Glutamatergic neuron (in vitro differentiated cells): ENCODE measurements around the gene SCYGR8. TPM values are rescaled to one million over a fixed set of nuclear protein-coding genes. Genes with fewer than 3 reads are reported as not detected.

ENCODE experiments used
- DNase-seq: peaks from one replicate; pipeline ENCODE4 v3.0.0; 2022
- H3K27ac Mint-ChIP-seq: one replicate; pipeline ENCODE4 v1.8.0; 2020; ENCODE audit warnings: mild to moderate bottlenecking, mixed read lengths, inconsistent platforms; ENCODE audit not compliant: unreplicated experiment
- H3K27me3 Mint-ChIP-seq: one replicate; pipeline ENCODE4 v1.8.0; 2020; ENCODE audit warnings: mild to moderate bottlenecking, moderate library complexity, mixed read lengths, inconsistent platforms; ENCODE audit not compliant: unreplicated experiment
- H3K36me3 Mint-ChIP-seq: one replicate; pipeline ENCODE4 v1.8.0; 2020; ENCODE audit warnings: mild to moderate bottlenecking, mixed read lengths, inconsistent platforms; ENCODE audit not compliant: unreplicated experiment
- H3K4me1 Mint-ChIP-seq: one replicate; pipeline ENCODE4 v1.8.0; 2020; ENCODE audit warnings: mild to moderate bottlenecking, low read depth, mixed read lengths, inconsistent platforms; ENCODE audit not compliant: unreplicated experiment
- H3K4me3 Mint-ChIP-seq: one replicate; pipeline ENCODE4 v1.8.0; 2020; ENCODE audit warnings: mild to moderate bottlenecking, mixed read lengths, inconsistent platforms; ENCODE audit not compliant: unreplicated experiment
- H3K9me3 Mint-ChIP-seq: one replicate; pipeline ENCODE4 v1.8.0; 2020; ENCODE audit warnings: mild to moderate bottlenecking, moderate library complexity, mixed read lengths, inconsistent platforms; ENCODE audit not compliant: unreplicated experiment
- total RNA-seq: library from RNA; stranded (reverse); fragmentation: NEBNext Ultra II Directional; extraction: Animal tissue kit (Norgen Biotek cat#: 25700); gene quantifications from one replicate; pipeline ENCODE4 v1.2.1, GENCODE V29; 2021; ENCODE audit not compliant: unreplicated experiment
- TF ChIP-seq, protein P1 (sequence below): fragments of 200-600 bp; sonication (generic); IDR thresholded peaks from one replicate; pipeline ENCODE4 v1.5.0; 2021; ENCODE audit not compliant: partially characterized antibody, unreplicated experiment

Gene SCYGR8
- total RNA-seq, 1 donor from 2014 or later = not detected

GRCh38 chr2:227706859-227707258, 38.8 kb upstream of the SCYGR8 start:
- Mint-ChIP-seq H3K27me3 (peaks cover 3% of the 10 kb centered on the region), H3K4me3 (no peak overlapping the region), H3K36me3 (no peaks in the 10 kb centered on the region), H3K4me1 (no peaks in the 10 kb centered on the region), H3K27ac (no peak overlapping the region), H3K9me3 (no peaks in the 10 kb centered on the region)
- no peak for DNase-seq
- TF ChIP-seq, protein P1, sequence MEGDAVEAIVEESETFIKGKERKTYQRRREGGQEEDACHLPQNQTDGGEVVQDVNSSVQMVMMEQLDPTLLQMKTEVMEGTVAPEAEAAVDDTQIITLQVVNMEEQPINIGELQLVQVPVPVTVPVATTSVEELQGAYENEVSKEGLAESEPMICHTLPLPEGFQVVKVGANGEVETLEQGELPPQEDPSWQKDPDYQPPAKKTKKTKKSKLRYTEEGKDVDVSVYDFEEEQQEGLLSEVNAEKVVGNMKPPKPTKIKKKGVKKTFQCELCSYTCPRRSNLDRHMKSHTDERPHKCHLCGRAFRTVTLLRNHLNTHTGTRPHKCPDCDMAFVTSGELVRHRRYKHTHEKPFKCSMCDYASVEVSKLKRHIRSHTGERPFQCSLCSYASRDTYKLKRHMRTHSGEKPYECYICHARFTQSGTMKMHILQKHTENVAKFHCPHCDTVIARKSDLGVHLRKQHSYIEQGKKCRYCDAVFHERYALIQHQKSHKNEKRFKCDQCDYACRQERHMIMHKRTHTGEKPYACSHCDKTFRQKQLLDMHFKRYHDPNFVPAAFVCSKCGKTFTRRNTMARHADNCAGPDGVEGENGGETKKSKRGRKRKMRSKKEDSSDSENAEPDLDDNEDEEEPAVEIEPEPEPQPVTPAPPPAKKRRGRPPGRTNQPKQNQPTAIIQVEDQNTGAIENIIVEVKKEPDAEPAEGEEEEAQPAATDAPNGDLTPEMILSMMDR = no peak

GRCh38 chr2:227707390-227707789, 38.3 kb upstream of the SCYGR8 start:
- H3K4me3 Mint-ChIP-seq = no peak overlapping the region
- H3K36me3 Mint-ChIP-seq = no peaks in the 10 kb centered on the region
- no peaks in the 10 kb centered on the region for H3K4me1 Mint-ChIP-seq
- TF ChIP-seq, protein P1 = no peak
- no peak for DNase-seq
- H3K27me3 Mint-ChIP-seq = peaks cover 3% of the 10 kb centered on the region
- no peak overlapping the region for H3K27ac Mint-ChIP-seq
- H3K9me3 Mint-ChIP-seq = peaks cover 1% of the 10 kb centered on the region

- Mint-ChIP-seq H3K4me3 (no peak overlapping the region), H3K9me3 (peaks cover 3% of the 10 kb centered on the region), H3K4me1 (no peaks in the 10 kb centered on the region), H3K27ac (no peak overlapping the region), H3K27me3 (peaks cover 3% of the 10 kb centered on the region), H3K36me3 (no peaks in the 10 kb centered on the region)
- DNase-seq = no peak
- TF ChIP-seq, protein P1 = no peak
These were observed 34.7 kb upstream of the SCYGR8 start for GRCh38 chr2:227710986-227711385.

GRCh38 chr2:227713291-227713690, 32.4 kb upstream of the SCYGR8 start:
- DNase-seq = no peak
- H3K36me3 Mint-ChIP-seq = no peaks in the 10 kb centered on the region
- TF ChIP-seq, protein P1 = no peak

GRCh38 chr2:227716501-227716900, 29.2 kb upstream of the SCYGR8 start:
- no peaks in the 10 kb centered on the region for H3K4me1 Mint-ChIP-seq
- H3K27me3 Mint-ChIP-seq = peaks cover 3% of the 10 kb centered on the region
- no peak overlapping the region for H3K27ac Mint-ChIP-seq
- TF ChIP-seq, protein P1 = no peak
- H3K36me3 Mint-ChIP-seq = no peaks in the 10 kb centered on the region
- no peak overlapping the region for H3K4me3 Mint-ChIP-seq
- DNase-seq = no peak
- peaks cover 4% of the 10 kb centered on the region for H3K9me3 Mint-ChIP-seq

More at GRCh38 chr2:227713291-227713690, 32.4 kb upstream of the SCYGR8 start:
- H3K4me1 Mint-ChIP-seq = no peaks in the 10 kb centered on the region
- peaks cover 3% of the 10 kb centered on the region for H3K9me3 Mint-ChIP-seq
- no peak overlapping the region for H3K4me3 Mint-ChIP-seq
- no peak overlapping the region for H3K27ac Mint-ChIP-seq
- H3K27me3 Mint-ChIP-seq = peaks cover 3% of the 10 kb centered on the region
